Effector CD8-positive, alpha-beta T cell (primary cell): ENCODE data around the gene NTF3.
"Not testable (repeated sequence)": the region's sequence is repeated elsewhere in the genome, so short reads cannot be mapped to it uniquely, and the experiment has no call there.

Source experiments
- DNase-seq: peaks from one replicate; lab custom pipeline; 2025; lab: John Stamatoyannopoulos, UW

The NTF3 gene

DNA sequence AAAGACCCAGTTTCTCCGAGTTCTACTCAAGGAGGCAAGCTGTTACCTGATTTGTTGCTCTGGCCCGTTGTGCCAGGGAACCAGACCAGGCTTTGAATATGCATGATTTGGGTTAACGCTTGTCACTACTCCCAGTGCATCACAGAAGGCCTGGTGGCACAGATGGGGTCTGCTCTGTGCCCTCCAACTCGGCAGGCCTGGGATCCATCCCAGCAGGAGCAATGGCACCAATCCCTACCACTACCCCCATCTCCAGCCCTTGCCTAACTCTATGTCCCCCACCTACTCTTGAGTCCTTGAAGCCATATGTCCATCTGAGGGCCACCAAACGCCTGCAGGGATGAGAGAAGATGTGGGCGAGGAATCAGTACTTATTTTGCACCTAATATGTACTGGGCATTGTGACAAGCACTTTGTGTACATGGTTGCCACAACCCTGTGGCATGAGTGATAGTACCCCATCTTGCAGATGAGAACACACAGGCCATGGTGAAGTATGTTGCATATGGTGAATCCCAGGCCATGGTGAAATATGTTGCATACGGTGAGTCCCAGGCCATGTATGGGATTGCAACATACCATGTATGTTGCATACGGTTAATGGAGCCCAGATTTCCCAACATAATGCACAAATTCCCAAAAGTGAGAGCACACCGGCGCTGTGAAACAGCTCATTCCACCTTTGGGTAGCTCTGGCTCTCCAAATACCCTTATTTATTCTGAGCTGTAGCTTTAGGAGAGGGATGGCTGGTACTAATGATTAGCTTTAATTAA is 102.7 kb downstream of the NTF3 start:
- DNase-seq, result no peak

DNA sequence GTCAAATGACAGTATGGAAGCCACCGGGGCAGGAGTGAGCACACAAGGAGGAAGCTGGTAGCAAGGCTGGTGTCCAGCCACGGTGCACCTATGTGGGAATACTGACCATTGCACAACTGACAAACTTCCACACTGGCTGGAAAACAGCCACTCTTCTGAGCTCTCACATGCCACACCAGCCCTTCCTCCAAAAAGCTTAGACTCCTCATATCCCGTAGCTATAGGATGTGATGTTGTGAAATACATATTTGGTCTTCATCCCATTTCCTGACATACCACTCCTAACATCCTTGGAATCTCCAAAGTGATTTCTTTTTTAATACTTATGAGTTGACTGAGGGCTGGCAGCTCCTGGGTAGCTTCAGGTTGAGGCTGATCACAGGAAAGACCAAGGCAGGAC is 103.6 kb downstream of the NTF3 start:
- DNase-seq, result no peak

DNA sequence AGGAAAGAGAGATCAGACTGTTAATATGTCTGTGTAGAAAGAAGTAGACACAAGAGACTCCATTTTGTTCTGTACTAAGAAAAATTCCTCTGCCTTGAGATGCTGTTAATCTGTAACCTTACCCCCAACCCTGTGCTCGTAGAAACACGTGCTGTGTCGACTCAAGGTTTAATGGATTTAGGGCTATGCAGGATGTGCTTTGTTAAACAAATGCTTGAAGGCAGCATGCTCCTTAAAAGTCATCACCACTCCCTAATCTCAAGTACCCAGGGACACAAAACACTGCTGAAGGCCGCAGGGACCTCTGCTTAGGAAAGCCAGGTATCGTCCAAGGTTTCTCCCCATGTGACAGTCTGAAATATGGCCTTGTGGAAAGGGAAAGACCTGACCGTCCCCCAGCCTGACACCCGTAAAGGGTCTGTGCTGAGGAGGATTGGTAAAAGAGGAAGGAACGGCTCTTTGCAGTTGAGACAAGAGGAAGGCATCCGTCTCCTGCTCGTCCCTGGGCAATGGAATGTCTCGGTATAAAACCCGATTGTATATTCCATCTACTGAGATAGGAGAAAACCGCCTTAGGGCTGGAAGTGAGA is 105.2 kb downstream of the NTF3 start:
- DNase-seq, result not testable (repeated sequence)

DNA sequence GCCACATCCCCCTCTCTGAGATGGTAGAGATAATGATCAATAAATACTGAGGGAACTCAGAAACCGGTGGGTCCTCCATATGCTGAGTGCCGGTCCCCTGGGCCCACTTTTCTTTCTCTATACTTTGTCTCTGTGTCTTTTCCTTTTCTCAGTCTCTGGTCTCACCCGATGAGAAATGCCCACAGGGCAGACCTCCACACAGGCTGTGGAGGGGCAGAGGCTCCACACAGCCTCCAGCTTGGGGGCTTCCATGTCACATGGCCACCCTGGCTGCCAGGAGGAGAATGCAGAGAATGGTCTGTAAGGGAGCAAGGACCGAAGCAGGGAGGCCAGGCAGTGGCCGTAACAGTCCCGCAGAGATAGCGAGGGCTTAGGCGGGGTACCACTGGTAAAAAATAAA is 105.9 kb downstream of the NTF3 start:
- no peak for DNase-seq
